SK-N-SH (cell line): ENCODE measurements around the gene SIGLEC6. TPM values are rescaled to one million over a fixed set of nuclear protein-coding genes. Genes with fewer than 3 reads are reported as not detected.

ENCODE experiments used
- CTCF ChIA-PET: fragments of 300-600, 350-600 bp; formaldehyde crosslinking; extraction: SDS; loops from one replicate; lab custom pipeline; 2021; lab: Yijun Ruan, JAX
- POLR2A ChIA-PET: fragments of 350-600 bp; sonication (Branson Sonifier 250); formaldehyde crosslinking; extraction: SDS; loops from one replicate; lab custom pipeline; 2020; ENCODE audit warnings: antibody characterized with exemption, inconsistent platforms; lab: Yijun Ruan, JAX
- DNase-seq: peaks from one replicate; pipeline ENCODE4 v3.0.0; 2012
- H2AFZ ChIP-seq: fragments of 200-600 bp; sonication (generic); 2 replicates; pipeline ENCODE4 v1.8.1; 2016; ENCODE audit warnings: antibody characterized with exemption, mild to moderate bottlenecking, low read depth
- H3F3A ChIP-seq: fragments of 200-600 bp; sonication (generic); replicated peaks from 2 replicates; pipeline ENCODE3; 2016; ENCODE audit warnings: antibody characterized with exemption, mild to moderate bottlenecking; ENCODE audit not compliant: insufficient read depth
- H3K27ac ChIP-seq, 2 experiments: fragments of 200-500 bp in 1 of 2; fragments of 200-600 bp in 1 of 2; sonication (Bioruptor generic) in 1 of 2; sonication (generic), shearing (Covaris generic) in 1 of 2; 2 replicates each; pipeline versions ENCODE4 v1.5.1 to v1.6.1; 2014 to 2016; ENCODE audit warnings: low read depth in 2 of 2, inconsistent platforms in 1 of 2, low read length in 1 of 2, mild to moderate bottlenecking in 1 of 2, mixed read lengths in 1 of 2
- H3K27me3 ChIP-seq: fragments of 200-600 bp; sonication (generic), shearing (Covaris generic); 2 replicates; pipeline ENCODE4 v1.6.1; 2016; ENCODE audit warnings: mixed run types; ENCODE audit not compliant: insufficient read depth
- H3K36me3 ChIP-seq, 2 experiments: fragments of 200-500 bp in 1 of 2; fragments of 200-600 bp in 1 of 2; sonication (Bioruptor generic) in 1 of 2; sonication (generic) in 1 of 2; replicated peaks in 1 of 2; 2 replicates each; pipeline versions ENCODE3 to v1.5.1; 2014 to 2016; ENCODE audit warnings: low read length in 1 of 2, mild to moderate bottlenecking in 1 of 2; ENCODE audit not compliant: insufficient read depth in 2 of 2, control insufficient read depth in 1 of 2
- H3K4me1 ChIP-seq, 2 experiments: fragments of 200-500 bp in 1 of 2; fragments of 200-600 bp in 1 of 2; sonication (Bioruptor generic) in 1 of 2; sonication (generic), shearing (Covaris generic) in 1 of 2; 2 replicates each; pipeline versions ENCODE4 v1.5.1 to v1.6.1; 2014 to 2016; ENCODE audit warnings: low read depth in 1 of 2, low read length in 1 of 2, mixed run types in 1 of 2; ENCODE audit not compliant: insufficient read depth in 2 of 2, control insufficient read depth in 1 of 2
- H3K4me2 ChIP-seq: fragments of 200-600 bp; sonication (generic), shearing (Covaris generic); 2 replicates; pipeline ENCODE4 v1.6.1; 2017; ENCODE audit warnings: mixed run types
- H3K4me3 ChIP-seq, 2 experiments: fragments of 200-500 bp in 1 of 2; fragments of 200-600 bp in 1 of 2; sonication (Bioruptor generic) in 1 of 2; sonication (generic), shearing (Covaris generic) in 1 of 2; 2 replicates each; pipeline versions ENCODE4 v1.5.1 to v1.8.1; 2014 to 2016; ENCODE audit warnings: low read depth in 2 of 2, inconsistent platforms in 1 of 2, low read length in 1 of 2, mild to moderate bottlenecking in 1 of 2, mixed read lengths in 1 of 2, moderate library complexity in 1 of 2
- H3K79me2 ChIP-seq: fragments of 200-600 bp; sonication (generic); 2 replicates; pipeline ENCODE4 v1.8.1; 2017; ENCODE audit warnings: mild to moderate bottlenecking; ENCODE audit not compliant: insufficient read depth
- H3K9ac ChIP-seq: fragments of 200-600 bp; sonication (generic); 2 replicates; pipeline ENCODE4 v1.6.1; 2017; ENCODE audit warnings: mixed run types
- H3K9me2 ChIP-seq: fragments of 200-600 bp; sonication (generic); 2 replicates; pipeline ENCODE4 v1.6.1; 2017; ENCODE audit warnings: mixed run types
- H3K9me3 ChIP-seq: fragments of 200-600 bp; sonication (generic); 2 replicates; pipeline ENCODE4 v1.6.1; 2017; ENCODE audit warnings: mixed run types, mild to moderate bottlenecking, moderate library complexity
- H4K20me1 ChIP-seq: fragments of 200-600 bp; sonication (generic); 2 replicates; pipeline ENCODE4 v1.6.1; 2017; ENCODE audit warnings: mild to moderate bottlenecking, mixed run types; ENCODE audit not compliant: insufficient read depth
- FOXM1 ChIP-seq: IDR thresholded peaks from 2 replicates; pipeline ENCODE4 v1.4.0; 2012; ENCODE audit warnings: low read depth, mild to moderate bottlenecking
- GATA2 ChIP-seq: sonication (generic); formaldehyde crosslinking; IDR thresholded peaks from 2 replicates; pipeline ENCODE4 v1.5.0; 2020; ENCODE audit warnings: mild to moderate bottlenecking, missing genetic modification reagents
- JUND ChIP-seq: IDR thresholded peaks from 2 replicates; pipeline ENCODE4 v1.4.0; 2012
- NFIC ChIP-seq: IDR thresholded peaks from 2 replicates; pipeline ENCODE4 v1.4.0; 2012; ENCODE audit warnings: borderline replicate concordance
- RAD21 ChIP-seq: IDR thresholded peaks from 2 replicates; pipeline ENCODE4 v1.6.1; 2012; ENCODE audit warnings: mild to moderate bottlenecking, low read length
- RFX5 ChIP-seq: IDR thresholded peaks from 2 replicates; pipeline ENCODE4 v1.6.1; 2012; ENCODE audit warnings: mild to moderate bottlenecking, improper control_type of control experiment, low read length
- TEAD4 ChIP-seq: IDR thresholded peaks from 2 replicates; pipeline ENCODE4 v1.4.0; 2012; ENCODE audit warnings: mild to moderate bottlenecking, borderline replicate concordance; ENCODE audit not compliant: insufficient read depth
- WGBS: methylation state at CpG from one replicate; pipeline ENCODE4 v1.1.6; 2017; ENCODE audit warnings: low lambda C conversion rate; 5-methylcytosine and 5-hydroxymethylcytosine counted together
- polyA plus RNA-seq, 3 experiments: library from polyadenylated mRNA; depleted of rRNA; stranded (reverse); fragments of >200 nt; gene quantifications; 2 replicates each; pipeline ENCODE4 v1.2.3, GENCODE V29; 2012
- TF ChIP-seq, protein P1 (sequence below): IDR thresholded peaks from 2 replicates; pipeline ENCODE4 v1.6.1; 2012; ENCODE audit warnings: mild to moderate bottlenecking, low read depth, low read length, moderate library complexity
- TF ChIP-seq, protein P2 (sequence below): IDR thresholded peaks from 2 replicates; pipeline ENCODE4 v1.4.0; 2012; ENCODE audit warnings: low read depth, borderline replicate concordance

SIGLEC6 gene
- polyA plus RNA-seq, 1 of the 3 experiments (the other 2 are of a cell fraction) = not detected

DNA sequence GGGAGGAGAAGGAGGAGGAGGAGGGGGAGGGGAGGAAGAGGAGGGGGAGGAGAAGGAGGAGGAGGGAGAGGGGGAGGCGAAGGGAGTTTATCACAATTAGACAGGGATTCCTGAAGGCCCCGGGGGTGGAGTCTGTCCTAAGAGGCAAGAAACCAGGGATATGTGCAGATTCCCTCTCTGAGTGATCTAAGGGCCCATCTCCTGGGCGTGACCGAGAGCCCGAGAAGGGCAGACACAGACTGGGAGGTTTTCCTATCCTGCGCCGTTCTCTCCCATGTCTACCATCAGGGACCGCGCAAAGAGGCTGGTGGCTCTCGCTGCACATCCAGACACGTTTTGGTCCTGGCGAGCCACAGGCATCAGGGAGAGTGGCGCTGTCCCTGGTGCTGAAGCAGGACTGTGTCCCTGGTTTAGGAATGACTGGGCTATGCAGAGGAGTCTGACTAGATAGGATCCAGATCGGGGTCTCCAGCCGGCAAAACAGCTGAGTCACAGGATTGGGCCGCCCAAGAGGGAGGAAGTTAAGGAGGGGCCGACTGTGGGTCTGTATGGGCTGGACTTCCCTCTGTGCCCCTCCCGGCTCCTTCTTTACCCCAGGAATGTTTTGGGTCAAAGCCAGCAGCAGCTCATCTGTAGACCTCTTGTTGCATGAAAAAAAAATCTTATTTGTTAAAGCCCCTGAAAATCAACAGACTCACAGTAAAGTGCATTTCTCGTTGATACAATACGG lies 21.7 kb upstream of the SIGLEC6 start:
- ChIA-PET CTCF (interaction anchor here (1.1 kb wide), 1 partner anchor 57 kb away, joined by 3 read pairs; no protein-coding TSS in a partner anchor), POLR2A (no interaction called here)
- Histone ChIP-seq H3K4me1 (no peaks in the 10 kb centered on the region), H3K9me3 (no peaks in the 10 kb centered on the region), H3K27ac (no peak overlapping the region), H4K20me1 (no peaks in the 10 kb centered on the region), H3K79me2 (no peaks in the 10 kb centered on the region), H3K4me3 (no peak overlapping the region), H2AFZ (no peak overlapping the region), H3K9ac (no peak overlapping the region), H3K36me3 (no peaks in the 10 kb centered on the region), H3F3A (no peaks in the 10 kb centered on the region), H3K4me2 (no peak overlapping the region), H3K27me3 (peaks cover 1% of the 10 kb centered on the region; the same call in 1 of the 2 replicates), H3K9me2 (no peaks in the 10 kb centered on the region)
- peak; percentile 40 for DNase-seq
- TF ChIP-seq, protein P1, sequence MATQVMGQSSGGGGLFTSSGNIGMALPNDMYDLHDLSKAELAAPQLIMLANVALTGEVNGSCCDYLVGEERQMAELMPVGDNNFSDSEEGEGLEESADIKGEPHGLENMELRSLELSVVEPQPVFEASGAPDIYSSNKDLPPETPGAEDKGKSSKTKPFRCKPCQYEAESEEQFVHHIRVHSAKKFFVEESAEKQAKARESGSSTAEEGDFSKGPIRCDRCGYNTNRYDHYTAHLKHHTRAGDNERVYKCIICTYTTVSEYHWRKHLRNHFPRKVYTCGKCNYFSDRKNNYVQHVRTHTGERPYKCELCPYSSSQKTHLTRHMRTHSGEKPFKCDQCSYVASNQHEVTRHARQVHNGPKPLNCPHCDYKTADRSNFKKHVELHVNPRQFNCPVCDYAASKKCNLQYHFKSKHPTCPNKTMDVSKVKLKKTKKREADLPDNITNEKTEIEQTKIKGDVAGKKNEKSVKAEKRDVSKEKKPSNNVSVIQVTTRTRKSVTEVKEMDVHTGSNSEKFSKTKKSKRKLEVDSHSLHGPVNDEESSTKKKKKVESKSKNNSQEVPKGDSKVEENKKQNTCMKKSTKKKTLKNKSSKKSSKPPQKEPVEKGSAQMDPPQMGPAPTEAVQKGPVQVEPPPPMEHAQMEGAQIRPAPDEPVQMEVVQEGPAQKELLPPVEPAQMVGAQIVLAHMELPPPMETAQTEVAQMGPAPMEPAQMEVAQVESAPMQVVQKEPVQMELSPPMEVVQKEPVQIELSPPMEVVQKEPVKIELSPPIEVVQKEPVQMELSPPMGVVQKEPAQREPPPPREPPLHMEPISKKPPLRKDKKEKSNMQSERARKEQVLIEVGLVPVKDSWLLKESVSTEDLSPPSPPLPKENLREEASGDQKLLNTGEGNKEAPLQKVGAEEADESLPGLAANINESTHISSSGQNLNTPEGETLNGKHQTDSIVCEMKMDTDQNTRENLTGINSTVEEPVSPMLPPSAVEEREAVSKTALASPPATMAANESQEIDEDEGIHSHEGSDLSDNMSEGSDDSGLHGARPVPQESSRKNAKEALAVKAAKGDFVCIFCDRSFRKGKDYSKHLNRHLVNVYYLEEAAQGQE = peak; percentile 98
- no peak for TF ChIP-seq FOXM1
- WGBS = under 1% methylated on average over 12 of the region's 20 CpGs

DNA sequence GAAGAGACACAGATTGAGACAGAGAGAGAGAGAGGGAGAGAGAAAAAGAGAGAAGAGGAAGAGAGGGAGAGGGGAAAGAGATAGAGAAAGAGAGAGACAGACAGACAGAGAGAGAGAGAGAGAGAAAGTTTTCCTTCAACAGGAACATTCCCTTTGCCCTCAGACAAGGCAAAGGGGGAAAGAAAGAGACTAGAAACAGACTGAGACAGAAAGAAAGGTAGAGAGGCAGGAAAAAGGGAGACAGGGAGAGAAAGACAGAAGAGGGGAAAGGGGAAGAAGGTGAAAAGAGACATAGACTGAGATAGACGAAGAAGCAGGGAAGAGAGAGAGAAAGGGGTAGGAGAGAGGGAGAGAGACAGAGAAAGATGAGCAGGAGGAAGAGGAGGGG lies 21.1 kb upstream of the SIGLEC6 start:
- ChIA-PET POLR2A (no interaction called here), CTCF (interaction anchor here (1.2 kb wide), 1 partner anchor 225 kb away, joined by 5 read pairs; no protein-coding TSS in a partner anchor)
- no peaks in the 10 kb centered on the region for H3K4me1 ChIP-seq
- no peaks in the 10 kb centered on the region for H3K9me3 ChIP-seq
- no peaks in the 10 kb centered on the region for H3F3A ChIP-seq
- H3K27me3 ChIP-seq = peaks cover 7% of the 10 kb centered on the region; the same call in 1 of the 2 replicates
- H3K9ac ChIP-seq = no peak overlapping the region
- no peak overlapping the region for H2AFZ ChIP-seq
- no peaks in the 10 kb centered on the region for H3K9me2 ChIP-seq
- H3K4me3 ChIP-seq = no peak overlapping the region
- H3K36me3 ChIP-seq = no peaks in the 10 kb centered on the region
- no peak for TF ChIP-seq TEAD4
- no peak for TF ChIP-seq RAD21
- no peak for TF ChIP-seq FOXM1
- TF ChIP-seq, protein P2, sequence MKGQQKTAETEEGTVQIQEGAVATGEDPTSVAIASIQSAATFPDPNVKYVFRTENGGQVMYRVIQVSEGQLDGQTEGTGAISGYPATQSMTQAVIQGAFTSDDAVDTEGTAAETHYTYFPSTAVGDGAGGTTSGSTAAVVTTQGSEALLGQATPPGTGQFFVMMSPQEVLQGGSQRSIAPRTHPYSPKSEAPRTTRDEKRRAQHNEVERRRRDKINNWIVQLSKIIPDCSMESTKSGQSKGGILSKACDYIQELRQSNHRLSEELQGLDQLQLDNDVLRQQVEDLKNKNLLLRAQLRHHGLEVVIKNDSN = no peak
- no peak for TF ChIP-seq RFX5
- no peak for TF ChIP-seq JUND
- TF ChIP-seq NFIC = no peak
- no peak for TF ChIP-seq GATA2 (CRISPR knock-in tag)
- H3K79me2 ChIP-seq = no peaks in the 10 kb centered on the region
- no peak overlapping the region for H3K4me2 ChIP-seq
- H4K20me1 ChIP-seq = no peaks in the 10 kb centered on the region
- no peak overlapping the region for H3K27ac ChIP-seq
- DNase-seq = no peak
- 0% methylated on average over 1 of the region's 1 CpG for WGBS
